Small intestine (tissue), 7 donors: ENCODE results near the gene PCSK1N. TPM values are rescaled to one million over a fixed set of nuclear protein-coding genes. Genes with fewer than 3 reads are reported as not detected.

Experiments
- DNase-seq, 2 donors: peaks; one replicate each; pipeline versions ENCODE4 v3.0.0 to v3.0.0-alpha.2; 2013
- FAIRE-seq: peaks from 2 replicates; lab custom pipeline; 2012; peaks lifted over from hg19 to GRCh38; lab: Jason Lieb, UNC
- H3K27ac ChIP-seq, 3 donors: one replicate each; pipeline ENCODE4 v1.5.1; 2013; ENCODE audit warnings: low read length in 2 of 3, mild to moderate bottlenecking in 2 of 3, control low read depth in 1 of 3, inconsistent platforms in 1 of 3, low read depth in 1 of 3, moderate library complexity in 1 of 3
- H3K27me3 ChIP-seq, 3 donors: one replicate each; pipeline ENCODE4 v1.6.1; 2013; ENCODE audit warnings: low read length in 3 of 3, inconsistent platforms in 1 of 3; ENCODE audit not compliant: control insufficient read depth in 3 of 3, insufficient read depth in 3 of 3
- H3K36me3 ChIP-seq, 3 donors: one replicate each; pipeline ENCODE4 v1.6.1; 2013; ENCODE audit warnings: low read length in 3 of 3, inconsistent platforms in 1 of 3, low read depth in 1 of 3, mild to moderate bottlenecking in 1 of 3, moderate library complexity in 1 of 3; ENCODE audit not compliant: control insufficient read depth in 3 of 3, insufficient read depth in 2 of 3
- H3K4me1 ChIP-seq, 3 donors: one replicate each; pipeline ENCODE4 v1.6.1; 2013; ENCODE audit warnings: low read length in 2 of 3, inconsistent platforms in 1 of 3, low read depth in 1 of 3, mild to moderate bottlenecking in 1 of 3, moderate library complexity in 1 of 3; ENCODE audit not compliant: control insufficient read depth in 3 of 3, insufficient read depth in 2 of 3
- H3K4me3 ChIP-seq, 3 donors: one replicate each; pipeline ENCODE4 v1.5.1; 2013; ENCODE audit warnings: low read length in 3 of 3, control low read depth in 1 of 3, inconsistent platforms in 1 of 3, low read depth in 1 of 3, mild to moderate bottlenecking in 1 of 3, moderate library complexity in 1 of 3
- H3K9me3 ChIP-seq, 2 donors: one replicate each; pipeline ENCODE4 v1.6.1; 2013; ENCODE audit warnings: low read depth in 1 of 2, low read length in 1 of 2; ENCODE audit not compliant: control insufficient read depth in 2 of 2, insufficient read depth in 1 of 2
- WGBS, 3 donors: extraction: QIAGEN DNeasy Blood & Tissue Kit; methylation state at CpG; one replicate each; pipeline ENCODE4 v1.1.7; 2013; 5-methylcytosine and 5-hydroxymethylcytosine counted together
- polyA plus RNA-seq, 4 donors: library from polyadenylated mRNA; stranded (reverse) in 3 of 4; unstranded in 1 of 4; fragments of 200-250 nt in 3 of 4; fragments of 120-200 nt in 1 of 4; gene quantifications; one replicate each; pipeline versions ENCODE4 v1.2.1 to v1.2.3, GENCODE V29; 2013
- donor health status: healthy with polysubstance abuse.
- donor health status: control.
- donor health status: control.
- donor health status: Bipolar disorder and iron deficiency.
- donor health status: healthy.

Gene PCSK1N
- polyA plus RNA-seq, 4 donors: 0.67 to 97.5 (median 13.5) TPM

- Histone ChIP-seq H3K27me3 (no peaks in the 10 kb centered on the region), H3K9me3 (no peaks in the 10 kb centered on the region), H3K4me1 (no peaks in the 10 kb centered on the region), H3K36me3 (no peaks in the 10 kb centered on the region), H3K27ac (no peak overlapping the region), H3K4me3 (no peak overlapping the region)
- DNase-seq: no peak
- 75 to 95% methylated on average over 1 of the region's 1 CpG; no CpG with 5 or more reads in 1 of the 3 donors for WGBS, 3 donors
- no peak for FAIRE-seq
Observed at GRCh38 chrX:48785186-48785539, 50.2 kb downstream of the PCSK1N start.

DNA sequence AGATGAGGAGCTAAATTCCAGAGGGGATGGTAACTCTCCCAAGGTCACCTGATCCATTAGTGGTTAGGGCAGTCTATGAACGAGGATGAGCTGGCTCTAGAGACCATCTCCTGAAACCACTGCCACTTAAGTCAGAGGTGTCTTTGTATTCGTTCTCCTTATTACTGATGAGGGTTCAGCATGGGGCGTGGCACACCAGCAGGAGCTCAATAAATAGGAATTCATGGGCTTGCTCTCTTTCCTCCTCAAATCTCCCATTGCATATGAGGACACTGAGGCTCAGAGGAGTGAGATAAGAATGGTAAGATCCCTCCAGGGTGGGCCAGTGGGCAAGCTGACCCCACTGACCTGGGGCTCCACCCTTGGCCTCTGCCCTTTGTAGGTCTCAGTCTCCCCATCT, 50.7 kb downstream of the PCSK1N start:
- H3K27ac ChIP-seq: no peak overlapping the region
- H3K36me3 ChIP-seq: no peaks in the 10 kb centered on the region
- no peak for DNase-seq
- WGBS, 3 donors: 37 to 45% (median 39%) methylated on average over 3 of the region's 3 CpGs
- no peaks in the 10 kb centered on the region for H3K9me3 ChIP-seq
- no peaks in the 10 kb centered on the region for H3K27me3 ChIP-seq
- FAIRE-seq: no peak
- no peaks in the 10 kb centered on the region for H3K4me1 ChIP-seq
- H3K4me3 ChIP-seq: no peak overlapping the region

DNA sequence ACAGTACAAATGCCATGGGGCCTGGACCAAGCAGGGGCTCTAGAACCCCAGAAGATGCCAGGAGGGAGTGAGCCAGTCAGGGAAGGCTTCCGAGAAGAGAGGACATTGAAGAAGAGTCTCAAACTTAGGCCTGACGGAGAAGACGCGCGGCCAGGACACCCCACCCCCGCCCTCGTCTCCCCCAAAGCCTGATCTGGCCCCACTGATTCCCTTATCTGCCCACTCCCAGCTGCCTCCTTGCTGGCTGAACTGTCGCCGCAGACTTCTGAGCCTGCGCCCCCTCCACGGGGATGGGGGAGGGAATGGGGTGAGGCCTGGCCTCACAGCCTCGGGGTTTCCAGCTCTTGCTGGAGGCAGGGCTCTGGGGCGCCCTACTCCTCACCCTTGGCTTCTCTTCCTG, 52.6 kb downstream of the PCSK1N start:
- DNase-seq (no peak), FAIRE-seq (no peak)
- no peak overlapping the region for H3K4me3 ChIP-seq
- H3K36me3 ChIP-seq: no peaks in the 10 kb centered on the region
- no peaks in the 10 kb centered on the region for H3K9me3 ChIP-seq
- no peak overlapping the region for H3K27ac ChIP-seq
- 68 to 80% (median 71%) methylated on average over 9 to 13 of the region's 13 CpGs for WGBS, 3 donors
- H3K4me1 ChIP-seq: no peaks in the 10 kb centered on the region
- H3K27me3 ChIP-seq: no peaks in the 10 kb centered on the region

DNA sequence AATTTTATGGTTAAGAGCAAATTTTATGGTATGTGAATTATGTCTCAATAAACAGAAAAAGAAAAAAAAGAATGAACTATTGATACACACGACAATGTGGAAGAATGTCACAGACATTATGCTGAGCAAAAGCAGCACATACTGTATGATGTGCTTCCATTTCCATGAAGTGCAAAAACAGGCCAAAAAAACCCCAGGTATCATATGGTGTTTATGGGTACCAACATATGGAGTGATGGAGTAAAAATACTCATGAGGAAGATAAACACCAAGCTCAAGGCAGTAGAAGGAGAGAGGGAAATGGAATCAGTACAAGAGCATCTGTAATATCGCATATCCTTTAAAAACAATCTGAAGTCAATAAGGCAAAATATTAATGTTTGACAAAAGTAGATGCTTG, 53.2 kb downstream of the PCSK1N start:
- H3K9me3 ChIP-seq: no peaks in the 10 kb centered on the region
- 60 to 84% (median 74%) methylated on average over 2 of the region's 2 CpGs for WGBS, 3 donors
- H3K4me1 ChIP-seq: no peaks in the 10 kb centered on the region
- H3K27me3 ChIP-seq: no peaks in the 10 kb centered on the region
- no peak overlapping the region for H3K27ac ChIP-seq
- no peak for FAIRE-seq
- no peaks in the 10 kb centered on the region for H3K36me3 ChIP-seq
- H3K4me3 ChIP-seq: no peak overlapping the region
- no peak for DNase-seq

DNA sequence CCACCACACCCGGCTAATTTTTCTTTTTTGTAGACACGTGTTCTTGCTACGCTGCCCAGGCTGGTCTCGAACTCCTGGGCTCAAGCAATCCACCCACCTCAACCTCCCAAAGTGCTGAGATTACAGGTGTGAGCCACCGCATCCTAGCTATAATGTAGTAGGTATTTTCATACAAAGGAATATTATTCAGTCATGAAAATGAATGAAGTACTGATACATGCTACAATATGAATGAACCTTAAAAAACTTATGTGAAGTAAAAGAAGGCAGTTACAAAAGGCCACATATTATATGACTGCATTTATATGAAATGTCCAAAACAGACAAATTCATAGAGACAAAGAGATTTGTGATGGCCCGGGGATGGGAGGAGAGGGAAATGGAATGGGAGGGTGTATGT, 53.7 kb downstream of the PCSK1N start:
- Histone ChIP-seq H3K36me3 (no peaks in the 10 kb centered on the region), H3K9me3 (no peaks in the 10 kb centered on the region), H3K27me3 (no peaks in the 10 kb centered on the region), H3K4me3 (no peak overlapping the region), H3K4me1 (no peaks in the 10 kb centered on the region), H3K27ac (no peak overlapping the region)
- DNase-seq (no peak), FAIRE-seq (no peak)
- WGBS, 3 donors: 87 to 95% (median 93%) methylated on average over 6 of the region's 6 CpGs

Other genes starting within 250 kb of the PCSK1N start
- 100 to 1,000 TPM; 105 to 326 (median 213) TPM for gene WDR13, start 238.1 kb downstream of the PCSK1N start, polyA plus RNA-seq
- gene WAS, start 151.8 kb downstream of the PCSK1N start, polyA plus RNA-seq: 1 to 10 TPM; 1.1 to 6.2 (median 4.8) TPM
- 1 to 10 TPM; 2.2 to 8.5 (median 4.3) TPM for gene SUV39H1, start 138.9 kb downstream of the PCSK1N start, polyA plus RNA-seq
- 10 to 100 TPM in 3 of 4 donors, 1 to 10 TPM in 1; 4.4 to 56.1 (median 22.1) TPM for gene GLOD5, start 73.9 kb downstream of the PCSK1N start, polyA plus RNA-seq
- under 1 TPM in 2 of 4 donors, not detected in 2; 0.09 to 0.32 TPM for gene GATA1, start 49.0 kb downstream of the PCSK1N start, polyA plus RNA-seq
- 100 to 1,000 TPM in 2 of 4 donors, 10 to 100 TPM in 2; 51.5 to 110 (median 102) TPM for gene HDAC6, start 33.5 kb downstream of the PCSK1N start, polyA plus RNA-seq
- under 1 TPM in 2 of 4 donors, not detected in 2; 0.07 to 0.09 TPM for gene ERAS, start 9.1 kb downstream of the PCSK1N start, polyA plus RNA-seq
- gene TIMM17B, start 62.2 kb upstream of the PCSK1N start, polyA plus RNA-seq: 10 to 100 TPM; 43.3 to 72.5 (median 66.1) TPM
- 100 to 1,000 TPM in 2 of 4 donors, 10 to 100 TPM in 2; 77.8 to 186 (median 109) TPM for gene PQBP1, start 62.3 kb upstream of the PCSK1N start, polyA plus RNA-seq
- 10 to 100 TPM in 2 of 4 donors, 1 to 10 TPM in 2; 8.1 to 31.5 (median 19.1) TPM for gene SLC35A2, start 76.0 kb upstream of the PCSK1N start, polyA plus RNA-seq
- gene PIM2, start 83.4 kb upstream of the PCSK1N start, polyA plus RNA-seq: 10 to 100 TPM in 2 of 4 donors, 1 to 10 TPM in 2; 2.9 to 35.1 (median 9.8) TPM
- 10 to 100 TPM; 28.3 to 57.5 (median 42.3) TPM for gene OTUD5, start 122.0 kb upstream of the PCSK1N start, polyA plus RNA-seq
- 1 to 10 TPM in 2 of 4 donors, under 1 TPM in 2; 0.27 to 1.7 (median 0.78) TPM for gene KCND1, start 136.2 kb upstream of the PCSK1N start, polyA plus RNA-seq
- gene GRIPAP1, start 166.7 kb upstream of the PCSK1N start, polyA plus RNA-seq: 10 to 100 TPM; 18.1 to 43.1 (median 26.5) TPM
- 10 to 100 TPM; 23.3 to 27.4 (median 23.6) TPM for gene TFE3, start 207.7 kb upstream of the PCSK1N start, polyA plus RNA-seq
- gene CCDC120, start 223.4 kb upstream of the PCSK1N start, polyA plus RNA-seq: 10 to 100 TPM in 3 of 4 donors, 1 to 10 TPM in 1; 5.7 to 26.8 (median 14.4) TPM
- 10 to 100 TPM in 1 of 4 donors, 1 to 10 TPM in 3; 1.3 to 12.8 (median 5.6) TPM for gene PRAF2, start 238.4 kb upstream of the PCSK1N start, polyA plus RNA-seq
- gene WDR45, start 244.3 kb upstream of the PCSK1N start, polyA plus RNA-seq: 100 to 1,000 TPM in 1 of 4 donors, 10 to 100 TPM in 3; 47.3 to 122 (median 73.1) TPM